HCT116 (cell line): ENCODE data around the gene FUCA2. TPM values are rescaled to one million over a fixed set of nuclear protein-coding genes. Genes with fewer than 3 reads are reported as not detected.

Experiments used
- ATAC-seq: fragments of 200-7000 bp; cut with Tn5 transposase; 2 replicates; pipeline ENCODE4 v1.9.1; 2020; ENCODE audit warnings: mild to moderate bottlenecking, moderate library complexity
- BruUV-seq: library from RNA; stranded (reverse); fragments of 400-500 nt; replicated peaks from 2 replicates; lab custom pipeline; 2021; lab: Mats Ljungman, UMichigan
- CTCF ChIA-PET: fragments of 300-600 bp; sonication (Branson Sonifier 250); formaldehyde crosslinking; loops from one replicate; lab custom pipeline; 2021; ENCODE audit warnings: antibody characterized with exemption; lab: Charles Lee
- POLR2A ChIA-PET: fragments of 300-600, 350-600 bp; sonication (Branson Sonifier 250); formaldehyde crosslinking; loops from one replicate; lab custom pipeline; 2021; ENCODE audit warnings: antibody characterized with exemption; lab: Charles Lee
- RAD21 ChIA-PET, 2 experiments: fragments of 300-600 bp; sonication (Branson Sonifier 250); formaldehyde crosslinking; loops; one replicate each; lab custom pipeline; 2023; ENCODE audit warnings: low total read pairs in 2 of 2; ENCODE audit not compliant: uncharacterized antibody in 2 of 2, unreplicated experiment in 2 of 2, low non-redundant PET in 1 of 2; lab: Charles Lee
- DNase-seq: peaks from one replicate; pipeline ENCODE4 v3.0.0-alpha.2; 2010; ENCODE audit warnings: low read depth, low spot score
- H2AFZ ChIP-seq: fragments of 200-600 bp; shearing (Covaris generic), sonication (generic); 2 replicates; pipeline ENCODE4 v1.6.1; 2017; ENCODE audit warnings: low read depth, mixed run types, mixed read lengths, antibody characterized with exemption, low read length; ENCODE audit not compliant: poor library complexity, severe bottlenecking
- H3K27ac ChIP-seq: 2 replicates; pipeline ENCODE4 v1.5.1; 2012; ENCODE audit warnings: low read depth, low read length
- H3K27me3 ChIP-seq: fragments of 200-600 bp; sonication (generic); 2 replicates; pipeline ENCODE4 v1.6.1; 2016; ENCODE audit warnings: mixed run types, low read length, mixed read lengths; ENCODE audit not compliant: insufficient read depth
- H3K36me3 ChIP-seq, 2 experiments: fragments of 200-500 bp in 1 of 2; fragments of 200-600 bp in 1 of 2; sonication (Bioruptor generic) in 1 of 2; sonication (generic) in 1 of 2; 2 replicates each; pipeline versions ENCODE4 v1.5.1 to v1.6.1; 2014 to 2016; ENCODE audit warnings: low read length in 2 of 2, inconsistent platforms in 1 of 2, mixed read lengths in 1 of 2, mixed run types in 1 of 2; ENCODE audit not compliant: insufficient read depth in 2 of 2, control insufficient read depth in 1 of 2
- H3K4me1 ChIP-seq, 2 experiments: fragments of 200-600 bp in 1 of 2; sonication (generic) in 1 of 2; 2 replicates each; pipeline versions ENCODE4 v1.5.1 to v1.6.1; 2012 to 2017; ENCODE audit warnings: low read length in 2 of 2, inconsistent platforms in 1 of 2, mild to moderate bottlenecking in 1 of 2, mixed read lengths in 1 of 2, mixed run types in 1 of 2, moderate library complexity in 1 of 2; ENCODE audit not compliant: insufficient read depth in 2 of 2, control insufficient read depth in 1 of 2
- H3K4me2 ChIP-seq: fragments of 200-600 bp; sonication (generic); 2 replicates; pipeline ENCODE4 v1.6.1; 2017; ENCODE audit warnings: mixed run types, low read length, mixed read lengths
- H3K4me3 ChIP-seq, 2 experiments: fragments of 200-600 bp in 1 of 2; sonication (generic) in 1 of 2; replicated peaks in 1 of 2; 2 replicates each; pipeline ENCODE4 v1.5.1; 2011 to 2016; ENCODE audit warnings: low read length in 2 of 2, control low read depth in 1 of 2, low read depth in 1 of 2, mild to moderate bottlenecking in 1 of 2, mixed read lengths in 1 of 2, mixed run types in 1 of 2
- H3K79me2 ChIP-seq: fragments of 200-600 bp; sonication (generic); 2 replicates; pipeline ENCODE4 v1.6.1; 2017; ENCODE audit warnings: mild to moderate bottlenecking, mixed run types, low read length, moderate library complexity, mixed read lengths; ENCODE audit not compliant: insufficient read depth
- H3K9ac ChIP-seq: fragments of 200-600 bp; sonication (generic); 2 replicates; pipeline ENCODE4 v1.6.1; 2016; ENCODE audit warnings: low read length, mixed read lengths
- H3K9me2 ChIP-seq: fragments of 200-600 bp; sonication (generic), shearing (Covaris generic); 2 replicates; pipeline ENCODE4 v1.6.1; 2017; ENCODE audit warnings: mixed run types, mild to moderate bottlenecking, moderate library complexity; ENCODE audit not compliant: insufficient read depth
- H3K9me3 ChIP-seq, 2 experiments: fragments of 200-500 bp in 1 of 2; fragments of 200-600 bp in 1 of 2; sonication (Bioruptor generic) in 1 of 2; sonication (generic) in 1 of 2; 2 replicates each; pipeline ENCODE4 v1.6.1; 2014 to 2017; ENCODE audit warnings: low read length in 2 of 2, mixed read lengths in 2 of 2, inconsistent platforms in 1 of 2, low read depth in 1 of 2, mild to moderate bottlenecking in 1 of 2, mixed run types in 1 of 2, moderate library complexity in 1 of 2; ENCODE audit not compliant: control insufficient read depth in 1 of 2, insufficient read depth in 1 of 2
- H4K20me1 ChIP-seq: fragments of 200-600 bp; sonication (generic), shearing (Covaris generic); 2 replicates; pipeline ENCODE4 v1.6.1; 2017; ENCODE audit warnings: mixed run types, mild to moderate bottlenecking, moderate library complexity; ENCODE audit not compliant: insufficient read depth
- ATF3 ChIP-seq: IDR thresholded peaks from 2 replicates; pipeline ENCODE4 v1.6.1; 2012
- CBX3 ChIP-seq: IDR thresholded peaks from 2 replicates; pipeline ENCODE4 v1.6.1; 2012; ENCODE audit warnings: low read depth
- CEBPB ChIP-seq: IDR thresholded peaks from 2 replicates; pipeline ENCODE4 v1.6.1; 2012; ENCODE audit warnings: low read depth
- CTCF ChIP-seq, 3 experiments: fragments of 200-600 bp in 1 of 3; sonication (generic) in 1 of 3; IDR thresholded peaks in 2 of 3; conservative IDR thresholded peaks in 1 of 3; 2 replicates each; pipeline ENCODE4 v1.5.1; 2012 to 2017; ENCODE audit warnings: low read depth in 2 of 3, low read length in 2 of 3, antibody characterized with exemption in 1 of 3, borderline replicate concordance in 1 of 3, control low read depth in 1 of 3, mild to moderate bottlenecking in 1 of 3, mixed read lengths in 1 of 3, mixed run types in 1 of 3, moderate library complexity in 1 of 3; ENCODE audit not compliant: insufficient read depth in 1 of 3
- EGR1 ChIP-seq: IDR thresholded peaks from 2 replicates; pipeline ENCODE4 v1.6.1; 2012; ENCODE audit warnings: low read depth
- JUND ChIP-seq: IDR thresholded peaks from 2 replicates; pipeline ENCODE4 v1.6.1; 2012
- POLR2AphosphoS5 ChIP-seq: IDR thresholded peaks from 2 replicates; pipeline ENCODE4 v1.6.1; 2011; ENCODE audit warnings: mild to moderate bottlenecking, low read depth, low read length, moderate library complexity
- RAD21 ChIP-seq: IDR thresholded peaks from 2 replicates; pipeline ENCODE4 v1.6.1; 2012; ENCODE audit warnings: low read depth, mild to moderate bottlenecking
- REST ChIP-seq: IDR thresholded peaks from 2 replicates; pipeline ENCODE4 v1.6.1; 2012; ENCODE audit warnings: low read depth
- SIN3A ChIP-seq: IDR thresholded peaks from 2 replicates; pipeline ENCODE4 v1.6.1; 2012; ENCODE audit warnings: low read depth
- SP1 ChIP-seq: IDR thresholded peaks from 2 replicates; pipeline ENCODE4 v1.6.1; 2012; ENCODE audit warnings: low read depth
- SRF ChIP-seq: IDR thresholded peaks from 2 replicates; pipeline ENCODE4 v1.6.1; 2012; ENCODE audit warnings: low read depth
- TCF7L2 ChIP-seq: IDR thresholded peaks from 2 replicates; pipeline ENCODE4 v1.7.0; 2011; ENCODE audit warnings: borderline replicate concordance, inconsistent platforms; ENCODE audit not compliant: insufficient read depth, insufficient read length; ENCODE audit errors: extremely low read depth
- YY1 ChIP-seq: IDR thresholded peaks from 2 replicates; pipeline ENCODE4 v1.6.1; 2011; ENCODE audit warnings: low read length, low read depth, moderate library complexity, mild to moderate bottlenecking; ENCODE audit not compliant: insufficient replicate concordance; ENCODE audit errors: extremely low read depth
- ZBTB33 ChIP-seq: IDR thresholded peaks from 2 replicates; pipeline ENCODE4 v1.6.1; 2011; ENCODE audit warnings: mild to moderate bottlenecking, low read length, moderate library complexity; ENCODE audit not compliant: insufficient replicate concordance; ENCODE audit errors: extremely low read depth
- ZFX ChIP-seq: fragments of 450-650 bp; IDR thresholded peaks from 2 replicates; pipeline ENCODE4 v1.6.1; 2017
- ZNF274 ChIP-seq: fragments of 200-500 bp; sonication (Bioruptor generic); IDR thresholded peaks from 2 replicates; pipeline ENCODE4 v1.6.1; 2014; ENCODE audit warnings: mild to moderate bottlenecking, low read depth, low read length, inconsistent platforms
- intact Hi-C: fragments of 100-400 bp; cut with micrococcal nuclease; formaldehyde crosslinking; loops from 2 replicates; pipeline ENCODE4 v1.10.0; 2022
- total RNA-seq: library from RNA; stranded (reverse); gene quantifications from one replicate; pipeline ENCODE4 v1.2.1, GENCODE V29; 2021; ENCODE audit not compliant: unreplicated experiment

FUCA2 gene
- total RNA-seq, 1 experiment from 2014 or later = 75.4 TPM

- no peaks in the 10 kb centered on the region for H3K4me1 ChIP-seq
- BruUV-seq = no TSS peak
- POLR2A ChIA-PET = no interaction called here
- DNase-seq = no peak
- TF ChIP-seq EGR1 = no peak
- TF ChIP-seq SIN3A = no peak
- TF ChIP-seq ZBTB33 = no peak
- TF ChIP-seq RAD21 = no peak
- no peak for TF ChIP-seq CEBPB
- TF ChIP-seq ZNF274 = no peak
- no peak for TF ChIP-seq JUND
- TF ChIP-seq CBX3 = no peak
- no peak for TF ChIP-seq ATF3
- no peak for TF ChIP-seq ZFX
- TF ChIP-seq REST = no peak
- no peak for TF ChIP-seq CTCF (IDR thresholded peaks at IDR 0.05 in 2 of 3, conservative IDR thresholded peaks at IDR 0.05 in 1 of 3; ENCODE audit: borderline replicate concordance in 1 of 3, insufficient read depth in 1 of 3, low read depth in 2 of 3, low read length in 2 of 3)
- no peak for TF ChIP-seq TCF7L2
- TF ChIP-seq SP1 = no peak
- no peak for TF ChIP-seq YY1
- TF ChIP-seq SRF = no peak
- no peak for TF ChIP-seq POLR2AphosphoS5
- TF ChIP-seq, all 23 proteins: peak for 0
- ChIA-PET CTCF (no interaction called here), RAD21 (no interaction called here)
- no peak for ATAC-seq
- H3K9ac ChIP-seq = no peak overlapping the region
- no peaks in the 10 kb centered on the region for H3K27me3 ChIP-seq
- H3K9me2 ChIP-seq = no peaks in the 10 kb centered on the region
- intact Hi-C loops = no loop called here
- H2AFZ ChIP-seq = no peak overlapping the region
- no peaks in the 10 kb centered on the region for H3K36me3 ChIP-seq
- H3K27ac ChIP-seq = no peak overlapping the region
- H3K9me3 ChIP-seq = no peaks in the 10 kb centered on the region
- no peaks in the 10 kb centered on the region for H4K20me1 ChIP-seq
- H3K4me2 ChIP-seq = no peak overlapping the region
- H3K79me2 ChIP-seq = no peaks in the 10 kb centered on the region
- H3K4me3 ChIP-seq = no peak overlapping the region
Observed at GRCh38 chr6:143478479-143479062, 32.9 kb downstream of the FUCA2 start.
